ENCODE results near the gene SMYD3.

The SMYD3 gene

GRCh38 chr1:246476771-246477170 lies 30.3 kb downstream of the SMYD3 start:
- H3K4me3 ChIP-seq (ENCODE audit: low read depth, low read length): no peak overlapping the region
- TF ChIP-seq CTCF (IDR thresholded peaks at IDR 0.05; ENCODE audit: borderline replicate concordance, insufficient read depth, low read depth, low read length): no peak

- H3K4me3 ChIP-seq (ENCODE audit: low read depth, low read length): no peak overlapping the region
- no peak for TF ChIP-seq CTCF (IDR thresholded peaks at IDR 0.05; ENCODE audit: borderline replicate concordance, insufficient read depth, low read depth, low read length)
Observed at GRCh38 chr1:246471688-246472087, 35.4 kb downstream of the SMYD3 start.

GRCh38 chr1:246470585-246470984 lies 36.5 kb downstream of the SMYD3 start:
- H3K4me3 ChIP-seq (ENCODE audit: low read depth, low read length): no peak overlapping the region
- no peak for TF ChIP-seq CTCF (IDR thresholded peaks at IDR 0.05; ENCODE audit: borderline replicate concordance, insufficient read depth, low read depth, low read length)

GRCh38 chr1:246462986-246463385 lies 44.1 kb downstream of the SMYD3 start:
- H3K4me3 ChIP-seq (ENCODE audit: low read depth, low read length): no peak overlapping the region
- TF ChIP-seq CTCF (IDR thresholded peaks at IDR 0.05; ENCODE audit: borderline replicate concordance, insufficient read depth, low read depth, low read length): no peak

GRCh38 chr1:246460406-246460805 lies 46.7 kb downstream of the SMYD3 start:
- H3K4me3 ChIP-seq (ENCODE audit: low read depth, low read length): no peak overlapping the region
- no peak for TF ChIP-seq CTCF (IDR thresholded peaks at IDR 0.05; ENCODE audit: borderline replicate concordance, insufficient read depth, low read depth, low read length)

GRCh38 chr1:246459221-246459620 lies 47.9 kb downstream of the SMYD3 start:
- no peak overlapping the region for H3K4me3 ChIP-seq (ENCODE audit: low read depth, low read length)
- no peak for TF ChIP-seq CTCF (IDR thresholded peaks at IDR 0.05; ENCODE audit: borderline replicate concordance, insufficient read depth, low read depth, low read length)

GRCh38 chr1:246455476-246455875 lies 51.6 kb downstream of the SMYD3 start:
- no peak for TF ChIP-seq CTCF (IDR thresholded peaks at IDR 0.05; ENCODE audit: borderline replicate concordance, insufficient read depth, low read depth, low read length)

More at GRCh38 chr1:246455476-246455875, 51.6 kb downstream of the SMYD3 start:
- H3K4me3 ChIP-seq (ENCODE audit: low read depth, low read length): no peak overlapping the region
